ENCODE measurements around the gene CCN2. TPM values are rescaled to one million over a fixed set of nuclear protein-coding genes. Genes with fewer than 3 reads are reported as not detected.
"Not testable (repeated sequence)": the region's sequence is repeated elsewhere in the genome, so short reads cannot be mapped to it uniquely, and the experiment has no call there.

Gene CCN2
- total RNA-seq, 1 experiment from 2014 or later = 830 TPM

DNA sequence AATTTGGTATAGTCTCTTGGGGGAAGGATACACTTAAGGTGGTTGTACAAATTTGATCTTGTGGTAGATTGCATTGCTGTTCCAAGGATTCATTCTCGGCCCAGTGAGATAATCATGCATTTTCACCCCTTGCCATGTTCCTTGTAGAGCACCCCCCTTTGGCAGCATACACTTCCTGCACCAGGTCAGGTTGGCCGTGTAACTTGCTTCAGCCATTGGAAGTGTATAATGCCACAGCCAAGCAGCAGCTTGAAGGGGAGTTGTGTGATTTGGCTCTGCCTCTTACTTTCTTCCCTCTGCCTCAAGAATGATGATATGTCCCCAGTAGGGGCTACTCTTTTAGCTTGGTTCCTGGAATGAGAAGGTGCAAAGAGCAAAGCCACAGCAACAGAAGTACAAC lies 21.9 kb downstream of the CCN2 start:
- Histone ChIP-seq H3K9me3 (no peaks in the 10 kb centered on the region; the same call in 1 of the 2 replicates), H3K4me3 (no peak overlapping the region), H3K36me3 (no peaks in the 10 kb centered on the region), H3K27me3 (no peaks in the 10 kb centered on the region)
- DNase-seq = no peak

DNA sequence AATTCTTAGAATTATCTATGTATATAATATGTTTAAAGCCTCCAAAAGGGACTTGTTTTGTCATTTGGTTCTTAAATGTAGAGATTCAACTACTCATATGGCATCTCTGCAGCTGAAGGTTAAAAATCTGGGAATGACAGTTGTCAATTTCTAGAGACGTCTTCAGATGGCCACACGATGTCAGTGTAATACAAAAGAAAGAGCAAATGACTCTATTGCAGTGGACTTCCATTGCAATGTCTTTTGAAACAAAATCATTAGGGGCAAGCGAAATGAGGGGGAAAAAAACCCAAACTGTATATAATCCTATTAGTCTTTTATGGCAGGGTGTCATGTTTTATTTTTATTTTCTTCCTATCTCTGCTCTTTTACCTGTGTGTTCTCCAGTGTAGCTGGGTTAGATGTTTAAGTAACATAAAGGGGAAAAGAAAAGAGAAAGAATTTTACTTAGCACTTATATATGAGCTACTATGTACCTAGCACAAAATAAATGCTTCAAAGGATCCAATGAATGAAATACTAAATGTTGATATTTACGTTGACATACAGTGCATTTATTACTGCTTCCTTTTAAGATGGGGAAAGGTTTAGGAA lies 26.2 kb downstream of the CCN2 start:
- Histone ChIP-seq H3K36me3 (no peaks in the 10 kb centered on the region), H3K9me3 (peaks cover 18% of the 10 kb centered on the region), H3K27me3 (no peaks in the 10 kb centered on the region), H3K4me3 (no peak overlapping the region)
- DNase-seq = no peak

DNA sequence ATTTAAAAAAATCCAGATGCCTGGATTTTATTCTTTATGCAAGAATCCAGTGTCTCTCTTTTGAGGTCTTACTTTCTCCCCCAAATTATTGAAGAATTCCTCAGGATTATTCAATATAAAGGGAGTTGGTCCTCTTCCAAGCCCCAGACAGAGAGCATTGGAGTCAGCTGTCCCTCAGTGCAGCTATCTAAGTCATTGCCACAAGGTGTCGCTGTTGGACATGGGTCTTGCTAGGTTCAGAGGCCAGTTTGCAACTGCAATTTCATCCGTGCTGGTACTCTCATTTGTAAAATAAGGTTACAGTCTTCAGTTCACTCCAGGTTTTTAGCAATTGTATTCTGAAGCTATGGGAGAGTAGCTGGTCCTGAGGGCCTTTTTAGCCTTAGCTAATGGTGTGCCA lies 27.8 kb downstream of the CCN2 start:
- DNase-seq = peak; percentile 59
- Histone ChIP-seq H3K9me3 (peaks cover 18% of the 10 kb centered on the region), H3K4me3 (no peak overlapping the region), H3K36me3 (no peaks in the 10 kb centered on the region), H3K27me3 (no peaks in the 10 kb centered on the region)

DNA sequence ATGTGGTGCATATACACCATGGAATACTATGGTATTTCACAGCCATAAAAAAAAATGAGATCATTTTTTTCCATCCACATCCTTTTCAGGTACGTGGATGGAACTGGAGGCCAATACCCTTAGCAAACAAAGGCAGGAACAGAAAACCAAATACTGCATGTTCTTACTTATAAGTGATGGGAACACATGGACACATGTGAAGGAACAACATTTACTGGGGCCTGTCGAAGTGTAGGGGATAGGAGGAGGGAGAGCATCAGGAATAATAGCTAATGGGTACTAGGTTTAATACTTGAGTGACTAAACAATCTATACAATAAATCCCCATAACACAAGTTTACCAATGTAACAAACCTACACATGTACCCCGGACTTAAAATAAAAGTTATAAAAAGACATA lies 30.5 kb downstream of the CCN2 start:
- no peak for DNase-seq
- no peaks in the 10 kb centered on the region for H3K27me3 ChIP-seq
- no peak overlapping the region for H3K4me3 ChIP-seq
- peaks cover 18% of the 10 kb centered on the region for H3K9me3 ChIP-seq
- no peaks in the 10 kb centered on the region for H3K36me3 ChIP-seq

DNA sequence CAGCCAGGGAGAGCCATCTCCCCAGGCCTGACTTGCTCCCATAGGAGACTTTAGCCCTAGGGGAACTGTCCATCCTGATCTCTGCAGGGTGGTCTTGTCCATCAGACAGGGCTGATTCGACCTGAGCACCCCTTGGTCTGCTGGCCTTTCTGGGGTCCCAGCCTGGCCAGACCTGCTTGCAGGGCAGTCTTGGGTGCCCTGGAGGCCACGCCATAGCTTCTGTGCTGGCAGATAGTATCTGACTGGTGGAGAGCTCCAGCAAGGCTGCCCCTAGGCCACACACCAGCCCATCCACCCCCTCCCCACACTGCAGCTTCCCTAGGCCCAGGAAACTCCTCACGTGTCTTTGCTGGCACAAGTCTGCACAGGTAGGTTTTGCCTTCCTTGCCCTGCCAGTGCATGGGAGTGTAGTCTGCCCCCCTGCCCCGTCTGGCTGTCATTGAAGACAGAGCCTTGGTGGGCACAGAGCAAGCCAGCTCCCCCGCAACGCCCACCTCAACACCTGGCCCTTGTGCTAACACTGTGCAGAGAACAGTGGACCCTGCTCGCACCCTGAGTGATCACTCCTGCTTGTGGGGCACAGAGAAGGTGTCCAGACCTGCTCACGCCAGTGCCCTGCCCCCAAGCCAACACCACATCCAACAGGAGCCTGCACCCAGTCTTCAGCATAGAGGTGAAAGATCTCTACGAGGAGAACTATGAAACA lies 32.4 kb downstream of the CCN2 start:
- Histone ChIP-seq H3K4me3 (no peak overlapping the region), H3K9me3 (peaks cover 14% of the 10 kb centered on the region), H3K36me3 (no peaks in the 10 kb centered on the region), H3K27me3 (no peaks in the 10 kb centered on the region)
- no peak for DNase-seq

DNA sequence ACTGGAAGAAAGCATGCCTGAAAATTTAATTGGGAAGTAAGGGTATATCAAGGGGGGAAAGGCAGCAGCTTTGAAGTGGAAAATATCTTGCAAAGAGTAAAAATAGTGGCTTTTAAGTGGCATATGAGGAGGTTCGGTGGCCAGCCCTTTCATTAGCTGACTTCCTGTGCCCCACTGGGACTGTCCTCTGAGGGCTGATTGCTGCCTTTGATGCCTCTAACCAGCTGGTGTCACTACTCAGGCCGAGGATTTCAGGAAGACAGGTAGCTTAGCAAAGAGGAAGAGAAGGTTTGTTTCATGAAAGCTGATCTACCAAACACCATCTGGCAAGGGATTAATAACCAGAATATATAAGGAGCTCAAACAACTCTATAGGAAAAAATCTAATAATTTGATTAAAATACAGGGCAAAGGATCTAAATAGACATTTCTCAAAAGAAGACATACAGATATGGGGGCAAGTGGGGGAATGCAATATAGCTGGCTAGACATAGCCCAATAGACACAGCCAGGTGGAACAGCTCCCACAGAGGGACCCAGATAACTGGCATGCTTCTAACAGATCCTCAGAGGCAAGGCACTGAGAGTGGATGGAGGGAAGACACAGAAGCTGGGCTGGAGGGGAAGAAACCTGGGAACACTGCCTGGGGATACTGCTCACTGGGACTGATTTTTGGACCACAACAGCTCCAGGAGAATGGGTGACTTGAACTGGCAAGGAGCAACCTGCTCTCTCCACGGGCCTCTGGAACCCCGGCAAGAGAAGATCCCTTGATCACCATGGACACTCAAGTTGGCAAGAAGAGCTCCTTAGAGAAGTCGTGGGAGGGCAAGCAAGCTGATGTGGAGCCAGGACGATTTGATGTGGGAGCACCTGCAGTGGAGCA lies 33.2 kb downstream of the CCN2 start:
- Histone ChIP-seq H3K9me3 (peaks cover 10% of the 10 kb centered on the region), H3K36me3 (no peaks in the 10 kb centered on the region), H3K27me3 (no peaks in the 10 kb centered on the region), H3K4me3 (no peak overlapping the region)
- no peak for DNase-seq

DNA sequence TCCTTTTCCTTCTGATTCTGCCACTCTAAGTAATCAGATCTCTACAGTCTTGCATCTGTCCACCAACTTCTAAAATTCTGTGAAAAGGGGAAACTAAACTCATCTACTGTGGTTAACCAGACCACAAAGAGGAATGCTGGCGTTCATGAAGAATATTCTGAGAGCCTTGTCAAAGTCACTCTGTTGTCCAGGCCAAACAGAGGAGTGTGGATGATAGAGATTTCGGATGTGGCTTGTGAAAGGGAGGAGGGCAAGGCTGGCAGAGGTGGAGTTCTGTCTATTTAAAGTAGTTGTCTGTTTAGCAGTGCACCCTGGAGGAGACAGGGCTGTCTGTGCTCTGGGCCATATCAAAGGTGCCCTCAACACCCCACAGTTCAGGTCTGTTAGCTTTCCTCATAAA lies 33.9 kb downstream of the CCN2 start:
- peaks cover 6% of the 10 kb centered on the region for H3K9me3 ChIP-seq
- no peak overlapping the region for H3K4me3 ChIP-seq
- H3K36me3 ChIP-seq = no peaks in the 10 kb centered on the region
- DNase-seq = no peak
- 0 out of 2 replicates have a peak, but pooled peaks cover under 1% of the 10 kb centered on the region for H3K27me3 ChIP-seq

DNA sequence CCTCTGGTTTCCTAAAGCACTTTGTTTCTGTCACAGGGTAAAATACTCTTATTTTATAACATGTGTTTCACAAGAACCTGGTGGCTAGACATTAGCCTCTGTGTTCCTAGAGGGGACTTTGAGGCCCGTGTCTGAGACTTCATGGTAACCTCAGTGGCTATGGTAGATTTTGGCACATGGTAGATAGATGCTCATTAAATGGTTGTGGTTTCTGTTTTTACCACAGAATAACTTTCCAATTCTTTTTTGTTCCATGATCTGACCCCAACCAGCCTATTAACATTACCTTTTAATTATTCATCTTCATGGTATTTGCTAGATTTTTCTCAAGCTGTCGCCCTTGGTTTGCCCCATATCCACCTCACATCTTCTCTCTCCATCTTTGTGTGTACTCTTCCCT lies 34.3 kb downstream of the CCN2 start:
- Histone ChIP-seq H3K9me3 (0 out of 2 replicates have a peak, but pooled peaks cover 2% of the 10 kb centered on the region), H3K27me3 (0 out of 2 replicates have a peak, but pooled peaks cover 2% of the 10 kb centered on the region), H3K4me3 (no peak overlapping the region), H3K36me3 (no peaks in the 10 kb centered on the region)
- DNase-seq = no peak

DNA sequence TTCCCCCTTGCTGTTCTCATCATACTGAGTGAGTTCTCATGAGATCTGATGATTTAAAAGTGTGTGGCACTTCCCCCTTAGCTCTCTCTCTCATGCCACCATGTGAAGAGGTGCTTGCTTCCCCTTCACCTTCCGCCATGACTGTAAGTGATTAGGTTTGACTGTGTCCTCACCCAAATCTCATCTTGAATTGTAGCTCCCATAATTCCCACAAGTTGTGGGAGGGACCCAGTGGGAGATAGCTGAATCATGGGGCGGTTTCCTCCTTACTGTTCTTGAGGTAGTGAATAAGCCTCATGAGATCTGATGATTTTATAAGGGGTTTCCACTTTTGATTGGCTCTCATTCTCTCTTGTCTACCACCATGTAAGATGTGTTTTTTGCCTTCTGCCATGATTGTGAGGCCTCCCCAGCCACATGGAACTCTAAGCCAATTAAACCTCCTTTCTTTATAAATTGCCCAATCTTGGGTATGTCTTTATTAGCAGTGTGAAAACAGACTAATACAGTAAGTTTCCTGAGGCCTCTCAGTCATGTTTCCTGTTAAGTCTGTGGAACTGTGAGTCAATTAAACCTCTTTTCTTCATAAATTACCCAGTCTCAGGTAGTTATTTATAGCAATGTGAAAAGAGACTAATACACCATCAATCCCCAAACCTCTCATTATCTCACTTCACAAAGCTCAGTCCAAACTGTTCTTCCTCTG lies 34.9 kb downstream of the CCN2 start:
- H3K27me3 ChIP-seq, H3K9me3 ChIP-seq, H3K36me3 ChIP-seq, DNase-seq, H3K4me3 ChIP-seq: not testable (repeated sequence)

DNA sequence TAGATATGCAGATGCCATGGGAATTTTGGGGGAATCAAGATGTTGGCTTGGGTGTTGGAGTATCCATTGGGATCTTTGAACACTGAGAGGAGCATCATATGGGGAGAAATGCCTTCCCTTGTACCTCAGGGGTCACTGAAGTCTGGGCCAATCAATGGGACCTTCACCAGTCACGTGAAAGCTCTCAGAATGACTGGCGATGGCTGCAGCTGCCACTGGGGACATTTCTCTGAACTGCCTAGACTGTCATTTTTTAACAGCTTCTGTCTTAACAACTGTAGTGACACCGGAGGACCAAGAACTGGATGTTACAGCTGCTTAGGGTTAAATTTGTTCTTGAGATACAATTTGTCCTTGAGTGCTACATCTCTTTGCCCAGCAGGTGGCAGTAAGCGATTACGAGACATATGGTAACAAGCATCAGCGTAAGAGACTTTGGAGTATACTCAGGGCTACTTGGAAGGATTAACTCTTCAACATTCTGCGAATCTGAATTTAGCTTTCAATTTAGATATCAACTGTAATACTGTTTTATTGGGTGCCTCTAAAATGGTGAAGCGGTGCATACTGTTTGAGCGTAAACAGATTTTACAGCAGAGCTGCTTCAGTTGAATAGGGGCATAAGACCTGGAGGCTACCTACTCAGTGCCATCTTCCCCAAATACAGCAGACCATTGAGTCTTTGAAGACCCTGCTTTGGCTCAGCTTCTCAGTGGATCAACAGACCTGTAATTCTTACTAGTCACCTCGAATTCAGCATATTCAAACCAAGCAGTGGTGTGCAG lies 36.0 kb downstream of the CCN2 start:
- Histone ChIP-seq H3K27me3 (0 out of 2 replicates have a peak, but pooled peaks cover 2% of the 10 kb centered on the region), H3K9me3 (no peaks in the 10 kb centered on the region), H3K4me3 (no peak overlapping the region), H3K36me3 (no peaks in the 10 kb centered on the region)
- DNase-seq = peak; percentile 40

DNA sequence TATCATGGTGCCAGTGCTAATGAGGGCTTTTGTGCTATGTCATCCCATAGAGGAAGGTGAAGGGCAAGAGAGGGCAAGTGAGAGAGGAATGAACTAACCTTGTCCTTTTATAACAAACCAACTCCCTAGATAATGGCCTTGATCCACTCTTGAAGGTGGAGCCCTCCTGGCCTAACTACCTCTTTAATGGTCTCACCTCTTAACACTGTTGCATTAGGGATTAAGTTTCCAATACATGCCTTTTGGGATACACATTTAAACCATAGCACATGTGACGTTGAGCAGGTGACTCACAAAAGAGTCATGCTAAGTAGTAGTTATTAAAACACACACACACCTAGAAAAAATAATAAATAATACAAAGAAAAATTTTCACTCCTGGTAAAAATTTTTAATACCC lies 36.9 kb downstream of the CCN2 start:
- Histone ChIP-seq H3K9me3 (no peaks in the 10 kb centered on the region), H3K4me3 (no peak overlapping the region), H3K36me3 (no peaks in the 10 kb centered on the region), H3K27me3 (0 out of 2 replicates have a peak, but pooled peaks cover 2% of the 10 kb centered on the region)
- no peak for DNase-seq

DNA sequence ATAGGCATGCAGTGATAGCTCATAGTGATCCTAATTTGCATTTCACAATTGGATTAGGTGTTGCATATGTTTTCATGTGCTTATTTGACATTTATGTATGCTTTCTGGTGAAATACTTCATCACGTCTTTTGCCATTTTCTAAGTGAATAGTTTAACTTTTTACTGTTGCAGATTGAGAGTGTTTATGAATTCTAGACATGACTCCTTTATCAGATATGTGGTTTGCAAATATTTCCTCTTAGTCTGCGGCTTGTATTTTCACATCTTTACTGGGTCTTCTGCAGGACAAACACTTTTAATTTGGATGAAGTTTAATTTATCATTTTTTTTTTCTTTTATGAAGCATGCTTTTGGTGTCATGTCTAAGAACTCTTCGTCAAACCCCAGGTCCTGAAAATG lies 39.2 kb downstream of the CCN2 start:
- DNase-seq = no peak
- H3K27me3 ChIP-seq = 0 out of 2 replicates have a peak, but pooled peaks cover 2% of the 10 kb centered on the region
- no peak overlapping the region for H3K4me3 ChIP-seq
- no peaks in the 10 kb centered on the region for H3K36me3 ChIP-seq
- H3K9me3 ChIP-seq = no peaks in the 10 kb centered on the region

DNA sequence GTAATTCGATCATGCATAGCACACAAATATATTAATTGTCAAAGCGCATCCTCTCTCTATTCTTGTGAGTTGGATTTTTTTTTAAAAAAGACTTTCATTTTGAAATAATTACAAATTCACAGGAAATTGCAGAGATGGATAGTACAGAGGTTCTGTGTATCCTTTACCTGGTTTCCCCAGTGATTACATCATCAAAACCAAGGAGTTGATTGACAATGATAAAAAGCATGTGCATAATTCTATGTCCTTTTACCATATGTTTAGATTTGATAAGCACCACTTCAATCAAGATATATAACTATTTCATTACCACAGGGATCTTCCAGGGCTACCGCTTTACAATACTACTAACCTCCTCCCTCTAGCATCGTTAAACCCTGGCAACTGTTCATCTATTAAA lies 40.2 kb downstream of the CCN2 start:
- DNase-seq = no peak
- no peaks in the 10 kb centered on the region for H3K36me3 ChIP-seq
- no peak overlapping the region for H3K4me3 ChIP-seq
- 0 out of 2 replicates have a peak, but pooled peaks cover 2% of the 10 kb centered on the region for H3K27me3 ChIP-seq
- H3K9me3 ChIP-seq = no peaks in the 10 kb centered on the region

DNA sequence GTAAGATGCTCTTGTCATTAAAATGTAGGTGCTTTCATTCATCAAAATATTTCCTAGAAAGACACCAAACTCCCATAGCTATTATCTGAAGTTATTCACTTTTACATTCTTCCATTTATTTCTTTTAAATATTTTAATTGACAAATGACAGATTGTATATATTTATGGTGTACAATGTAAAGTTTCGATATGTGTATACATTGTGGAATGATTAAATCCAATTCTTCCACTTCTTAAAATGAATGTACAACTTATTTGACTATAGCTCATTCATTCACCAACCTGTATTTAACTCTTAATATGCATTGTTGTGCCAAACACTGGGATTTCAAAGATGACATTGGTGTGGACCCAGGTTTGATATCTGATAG lies 41.0 kb downstream of the CCN2 start:
- no peak for DNase-seq
- H3K4me3 ChIP-seq = no peak overlapping the region
- H3K27me3 ChIP-seq = 0 out of 2 replicates have a peak, but pooled peaks cover 2% of the 10 kb centered on the region
- no peaks in the 10 kb centered on the region for H3K36me3 ChIP-seq
- no peaks in the 10 kb centered on the region for H3K9me3 ChIP-seq

DNA sequence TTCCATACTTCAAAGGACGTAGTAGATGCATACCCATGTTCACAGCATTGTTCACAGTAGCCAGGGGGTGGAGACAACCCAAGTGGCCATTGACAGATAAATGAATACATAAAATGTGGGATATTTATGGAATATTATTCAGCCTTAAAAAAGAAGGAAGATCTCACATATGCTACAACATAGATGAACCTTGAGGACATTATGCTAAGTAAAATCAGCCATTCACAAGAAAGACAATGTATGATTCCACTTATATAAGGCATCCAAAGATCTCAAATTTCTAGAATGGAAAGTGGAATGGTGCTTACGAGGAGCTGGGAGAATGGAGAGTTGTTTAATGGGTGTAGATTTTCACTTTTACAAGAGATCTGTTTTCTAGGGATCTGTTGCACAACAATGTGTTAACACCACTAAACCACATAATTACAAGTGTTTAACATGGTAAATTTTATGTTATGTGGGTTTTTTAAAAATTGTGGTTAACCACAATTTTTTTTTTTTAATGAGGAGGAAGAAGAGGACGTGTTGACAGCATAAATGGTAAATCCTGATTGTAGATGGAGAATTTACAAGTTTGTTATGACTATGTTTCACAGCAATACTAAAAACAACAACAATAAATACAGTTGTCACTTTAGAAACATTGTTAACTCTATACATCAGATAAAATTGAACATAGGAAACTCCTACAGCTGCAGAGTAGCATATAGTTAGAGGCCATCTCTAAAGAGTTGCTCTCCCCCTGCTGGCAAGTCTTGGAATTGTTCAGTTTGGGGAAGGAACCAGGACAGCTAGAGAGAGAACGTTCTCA lies 41.6 kb downstream of the CCN2 start:
- DNase-seq = peak; percentile 48
- no peak overlapping the region for H3K4me3 ChIP-seq
- no peaks in the 10 kb centered on the region for H3K9me3 ChIP-seq
- H3K27me3 ChIP-seq = 0 out of 2 replicates have a peak, but pooled peaks cover 2% of the 10 kb centered on the region
- no peaks in the 10 kb centered on the region for H3K36me3 ChIP-seq

Measured in MG63 (cell line).